NCI-H226 (cell line): ENCODE results near the gene RTN4RL2.
"Not testable (repeated sequence)": the region's sequence is repeated elsewhere in the genome, so short reads cannot be mapped to it uniquely, and the experiment has no call there.

Source experiments
- DNase-seq: peaks from one replicate; pipeline ENCODE4 v3.0.0-alpha.2; 2015

RTN4RL2 gene

GRCh38 chr11:57434640-57435546, 25.4 kb upstream of the RTN4RL2 start:
- peak; percentile 95 for DNase-seq

DNA sequence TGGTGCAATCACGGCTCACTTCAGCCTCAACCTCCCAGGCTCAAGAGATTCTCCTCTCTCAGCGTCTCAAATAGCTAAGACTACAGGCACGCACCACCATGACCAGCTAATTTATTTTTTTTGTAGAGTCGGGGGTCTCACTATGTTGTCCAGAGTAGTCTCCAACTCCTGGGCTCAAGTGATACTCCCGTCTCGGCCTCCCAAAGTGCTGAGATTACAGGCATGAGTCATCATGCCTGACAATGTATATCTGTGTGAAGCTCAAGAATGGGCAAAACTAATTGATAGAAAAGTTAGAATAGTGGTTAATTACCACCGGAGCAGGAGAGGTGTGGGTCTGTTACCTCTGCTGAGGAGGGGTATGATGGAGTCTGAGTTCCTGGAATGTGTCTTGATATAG, 24.3 kb upstream of the RTN4RL2 start:
- DNase-seq, result no peak

DNA sequence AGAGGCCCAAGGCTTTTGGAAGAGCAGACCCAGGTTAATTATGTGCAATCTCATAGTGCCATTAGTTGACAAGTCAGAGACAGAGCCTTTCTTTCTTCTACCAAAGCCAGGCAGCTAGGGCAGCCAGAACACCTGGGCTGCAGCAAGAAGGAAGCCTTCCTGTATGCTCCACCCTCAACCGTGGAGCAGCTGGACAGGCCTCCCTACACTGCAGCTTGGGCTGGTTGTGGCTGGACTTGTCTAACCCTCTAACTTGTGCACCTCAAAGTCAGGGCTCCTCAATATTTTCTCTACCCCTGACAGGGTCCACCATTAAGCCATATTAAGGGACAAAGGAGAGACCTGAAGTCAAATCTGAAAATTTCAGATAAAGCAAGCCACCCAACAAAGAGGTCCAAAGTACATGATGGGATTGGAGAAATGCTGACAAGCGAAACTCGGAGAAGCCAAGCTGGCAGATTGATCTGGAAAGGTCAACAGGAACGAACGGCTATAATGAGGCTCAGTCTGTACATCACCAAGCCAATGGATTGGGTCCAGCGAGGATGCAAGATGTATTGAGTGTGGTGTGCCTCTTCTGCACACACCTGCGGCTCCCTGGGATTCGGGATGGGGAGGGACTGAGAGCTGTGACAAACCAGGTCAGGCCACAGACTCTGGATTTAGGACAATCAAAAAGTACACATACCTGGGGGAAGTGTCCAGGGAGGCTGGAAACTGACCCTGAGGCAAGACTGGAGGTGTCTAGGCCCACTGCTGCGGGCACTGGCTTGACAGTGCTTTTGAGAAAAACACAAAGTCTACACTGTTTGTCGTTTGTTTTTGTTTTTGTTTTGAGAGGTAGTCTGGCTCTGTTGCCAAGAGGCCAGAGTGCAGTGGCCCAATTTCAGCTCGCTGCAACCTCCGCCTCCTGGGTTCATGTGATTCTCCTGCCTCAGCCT, 21.7 kb upstream of the RTN4RL2 start:
- no peak for DNase-seq

GRCh38 chr11:57439786-57440185, 20.5 kb upstream of the RTN4RL2 start:
- no peak for DNase-seq

GRCh38 chr11:57440744-57441414, 19.4 kb upstream of the RTN4RL2 start:
- DNase-seq, result no peak

DNA sequence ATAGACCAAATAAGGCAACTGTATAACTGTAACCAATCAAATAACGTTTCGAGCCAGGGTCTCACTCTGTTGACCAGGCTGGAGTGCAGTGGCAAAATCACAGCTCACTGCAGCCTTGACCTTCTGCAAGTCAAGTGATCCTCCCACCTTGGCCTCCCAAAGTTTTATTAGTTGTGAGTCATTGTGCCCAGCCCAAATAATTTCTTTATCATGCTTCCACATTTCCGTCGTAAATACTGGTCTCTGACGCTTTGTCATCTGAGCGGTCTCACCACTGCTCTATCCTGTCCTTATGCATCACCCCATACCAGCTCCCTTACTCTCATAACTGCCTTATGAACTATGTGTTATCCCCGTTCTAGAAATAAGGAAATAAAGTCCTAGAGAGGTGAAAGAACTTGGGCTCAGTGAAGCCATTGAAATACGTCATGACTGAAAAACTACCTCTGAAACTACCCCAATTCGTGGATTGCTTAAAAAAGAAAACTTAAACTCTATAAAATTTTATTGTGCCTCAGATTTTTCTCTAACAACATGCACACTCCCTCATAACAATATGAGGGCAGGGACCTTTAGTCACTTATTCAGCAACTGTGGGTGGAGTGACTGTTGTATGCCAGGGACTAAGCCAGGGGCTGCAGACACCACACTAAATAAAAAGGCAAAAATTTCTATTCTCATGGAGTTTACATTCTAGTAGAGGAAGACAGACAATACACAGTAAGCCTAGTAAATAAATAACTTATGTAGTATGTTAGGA, 15.8 kb upstream of the RTN4RL2 start:
- DNase-seq, result peak; percentile 56

- not testable (repeated sequence) for DNase-seq
Observed at GRCh38 chr11:57445122-57445394, 15.3 kb upstream of the RTN4RL2 start.

DNA sequence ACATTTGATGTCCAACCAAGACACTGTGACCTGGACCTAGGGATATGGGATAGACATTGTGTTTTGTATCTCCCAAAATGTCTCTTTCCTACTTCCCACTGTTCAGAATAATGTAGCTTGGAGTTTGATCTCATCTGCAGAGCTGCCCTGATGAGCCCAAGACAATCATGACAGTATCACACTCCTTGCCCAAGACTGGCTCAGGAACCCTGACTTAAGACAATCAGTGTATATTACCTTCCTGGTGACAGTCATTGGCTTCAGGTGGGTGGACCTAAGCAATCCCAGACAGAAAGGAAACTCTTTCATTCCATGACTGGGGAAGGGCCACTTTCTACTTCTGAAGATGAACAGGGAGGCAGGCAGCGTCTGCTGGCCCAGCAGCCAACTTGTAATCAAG, 14.3 kb upstream of the RTN4RL2 start:
- no peak for DNase-seq

DNA sequence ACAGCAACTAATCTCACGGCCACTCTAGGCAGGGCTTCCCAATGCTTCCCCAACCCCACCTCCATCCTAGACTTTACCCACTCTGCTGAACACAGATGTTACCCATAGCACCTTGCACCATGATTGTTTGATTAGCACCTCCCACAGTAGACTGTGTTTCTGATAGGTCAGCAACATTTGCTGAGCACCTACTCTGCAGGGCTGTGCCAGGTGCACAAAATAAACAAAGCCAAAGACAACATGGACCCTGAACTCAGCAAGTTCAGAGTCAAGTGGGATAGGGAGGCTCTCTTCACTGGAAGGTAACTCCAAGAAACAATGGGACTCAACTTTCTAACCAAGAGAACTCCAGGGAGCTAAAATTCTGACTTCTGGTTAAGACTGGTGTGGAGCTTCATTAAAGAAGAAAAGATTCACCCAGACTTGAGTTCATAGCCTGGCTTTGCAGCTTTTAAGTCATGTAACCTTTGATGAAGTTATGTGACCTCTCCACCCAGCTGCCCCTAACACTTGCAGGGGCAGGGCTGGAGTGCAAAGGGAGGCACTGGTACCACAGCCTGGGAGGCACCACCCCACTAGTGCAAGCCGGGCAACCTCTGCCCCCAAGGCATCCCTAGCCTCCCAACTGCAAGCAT, 6.7 kb upstream of the RTN4RL2 start:
- DNase-seq, result no peak

DNA sequence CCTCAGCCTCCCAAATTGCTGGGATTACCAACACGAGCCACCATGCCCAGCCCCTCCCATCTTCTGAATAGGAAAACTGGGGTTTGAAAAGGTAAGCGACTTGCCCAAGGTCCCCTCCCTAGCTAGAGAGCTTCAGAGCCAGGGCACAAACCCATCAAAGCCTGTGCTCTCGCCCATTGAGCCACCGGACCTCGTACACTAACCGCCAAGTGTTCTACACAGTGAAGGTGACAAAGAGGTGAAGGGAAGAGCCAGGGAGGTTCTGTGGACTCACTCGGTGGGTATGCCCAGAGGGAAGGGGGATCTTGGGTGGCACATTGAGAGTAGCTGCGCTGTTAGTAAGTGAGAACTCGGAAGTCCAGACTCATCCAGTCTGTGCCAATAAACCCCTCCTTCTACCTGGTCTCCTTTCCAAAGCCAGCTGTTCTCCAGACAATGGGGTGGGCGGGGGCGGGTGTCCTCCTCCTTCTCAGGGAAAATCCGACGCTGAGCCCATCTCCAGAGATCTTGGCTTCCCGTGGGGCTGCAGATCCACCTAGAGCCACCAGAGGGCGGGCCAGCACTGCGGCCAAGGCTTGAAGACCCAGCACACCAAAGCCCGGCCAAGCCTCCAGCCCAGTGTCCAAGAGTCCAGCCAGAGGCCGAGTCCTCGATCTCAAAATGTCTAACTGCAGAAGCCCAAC, 3.2 kb upstream of the RTN4RL2 start:
- peak; percentile 80 for DNase-seq

GRCh38 chr11:57457643-57458023, 2.7 kb upstream of the RTN4RL2 start:
- no peak for DNase-seq

DNA sequence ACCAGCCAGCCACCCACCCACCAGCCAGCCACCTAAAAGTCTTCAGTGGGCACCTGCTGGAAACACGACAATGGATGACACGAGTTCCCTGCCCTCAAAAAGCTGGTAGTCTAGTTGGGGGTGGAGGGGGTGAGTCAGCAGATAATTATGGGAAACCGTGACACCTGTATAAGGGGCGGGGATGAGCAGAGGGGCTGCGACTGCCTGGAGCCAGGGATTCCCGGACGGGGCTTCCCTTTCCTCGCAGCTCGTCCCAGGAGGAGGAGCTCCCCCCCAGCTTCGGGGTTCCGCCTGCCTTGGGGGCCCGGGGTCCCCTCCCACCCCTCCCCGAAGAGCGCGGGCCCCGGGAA, 2.3 kb upstream of the RTN4RL2 start:
- no peak for DNase-seq

DNA sequence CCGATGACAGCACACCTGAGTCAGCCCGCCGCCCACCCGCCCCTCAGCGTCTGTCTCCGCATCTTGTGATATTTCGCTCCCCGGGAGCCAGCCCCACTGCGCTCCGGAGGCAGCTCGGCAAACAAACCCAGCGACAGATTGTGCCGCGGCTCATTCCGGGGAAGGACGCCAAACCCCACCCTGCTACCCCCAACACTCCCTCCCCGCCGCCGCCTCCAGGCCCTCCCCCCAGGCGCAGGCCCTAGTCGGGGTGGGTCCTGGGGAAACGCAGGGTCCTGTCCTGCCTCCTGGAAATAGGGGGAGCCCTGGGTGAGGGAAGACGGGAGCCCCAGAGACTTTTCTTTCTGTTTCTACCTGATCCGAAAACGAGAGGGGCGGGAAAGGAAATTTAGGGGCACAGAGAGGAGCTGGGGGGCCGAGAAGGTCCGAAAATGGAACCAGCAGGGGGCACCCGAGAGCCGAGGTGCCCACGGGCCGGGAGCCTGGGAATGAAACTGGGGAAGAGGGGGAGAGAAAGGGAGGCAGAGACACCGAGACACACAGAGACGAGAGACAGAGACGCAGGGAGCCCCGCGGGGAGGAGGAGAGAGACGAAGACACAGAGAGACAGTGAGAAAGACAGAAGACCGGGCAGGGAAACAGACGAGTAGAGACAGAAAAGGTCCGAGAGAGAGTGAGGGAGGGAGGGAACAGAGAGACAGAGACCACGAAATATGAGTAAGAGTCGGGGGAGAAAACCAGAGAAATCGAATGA, 1.7 kb upstream of the RTN4RL2 start:
- DNase-seq, result peak; percentile 36

DNA sequence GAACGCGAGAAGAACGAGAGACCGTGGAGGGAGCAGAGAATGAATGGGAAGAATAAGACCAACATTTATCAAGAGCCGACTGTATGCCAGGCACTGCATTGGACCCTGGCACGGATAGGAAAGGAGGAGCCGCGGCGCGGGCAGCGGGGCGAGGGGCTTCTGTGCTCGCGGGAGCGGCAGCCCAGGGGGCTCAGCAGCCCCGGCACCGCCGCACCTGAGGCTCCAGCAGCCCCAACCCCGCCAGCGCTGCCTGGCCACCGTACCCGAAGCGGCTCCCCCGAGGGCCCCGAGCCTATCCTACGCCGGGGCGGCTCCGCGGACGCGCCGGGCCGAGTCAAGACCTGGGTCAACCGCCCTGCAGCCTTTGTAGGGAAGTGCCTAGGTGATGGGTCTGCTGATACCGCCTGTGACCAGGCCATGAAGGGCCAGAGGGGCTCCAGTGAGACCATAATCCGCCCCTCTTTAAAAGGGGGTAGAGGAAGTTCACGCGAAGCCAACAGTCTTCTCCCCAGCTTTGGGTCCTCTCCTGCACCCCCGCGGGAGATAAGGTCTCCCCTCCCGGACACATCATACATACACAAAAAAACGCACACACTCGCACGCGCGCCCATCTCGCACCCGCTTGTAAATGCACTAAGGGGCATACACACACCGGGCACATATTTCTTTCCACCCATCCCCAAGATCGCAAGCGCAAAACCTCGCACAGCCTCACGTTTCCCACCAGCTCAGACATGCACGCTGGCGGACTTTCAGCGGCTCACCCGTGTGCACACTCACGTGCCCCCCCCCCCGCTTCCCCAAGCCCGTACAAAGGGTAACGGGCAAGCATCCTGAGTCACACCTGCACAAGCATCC, 935 bp upstream of the RTN4RL2 start:
- DNase-seq, result no peak

DNA sequence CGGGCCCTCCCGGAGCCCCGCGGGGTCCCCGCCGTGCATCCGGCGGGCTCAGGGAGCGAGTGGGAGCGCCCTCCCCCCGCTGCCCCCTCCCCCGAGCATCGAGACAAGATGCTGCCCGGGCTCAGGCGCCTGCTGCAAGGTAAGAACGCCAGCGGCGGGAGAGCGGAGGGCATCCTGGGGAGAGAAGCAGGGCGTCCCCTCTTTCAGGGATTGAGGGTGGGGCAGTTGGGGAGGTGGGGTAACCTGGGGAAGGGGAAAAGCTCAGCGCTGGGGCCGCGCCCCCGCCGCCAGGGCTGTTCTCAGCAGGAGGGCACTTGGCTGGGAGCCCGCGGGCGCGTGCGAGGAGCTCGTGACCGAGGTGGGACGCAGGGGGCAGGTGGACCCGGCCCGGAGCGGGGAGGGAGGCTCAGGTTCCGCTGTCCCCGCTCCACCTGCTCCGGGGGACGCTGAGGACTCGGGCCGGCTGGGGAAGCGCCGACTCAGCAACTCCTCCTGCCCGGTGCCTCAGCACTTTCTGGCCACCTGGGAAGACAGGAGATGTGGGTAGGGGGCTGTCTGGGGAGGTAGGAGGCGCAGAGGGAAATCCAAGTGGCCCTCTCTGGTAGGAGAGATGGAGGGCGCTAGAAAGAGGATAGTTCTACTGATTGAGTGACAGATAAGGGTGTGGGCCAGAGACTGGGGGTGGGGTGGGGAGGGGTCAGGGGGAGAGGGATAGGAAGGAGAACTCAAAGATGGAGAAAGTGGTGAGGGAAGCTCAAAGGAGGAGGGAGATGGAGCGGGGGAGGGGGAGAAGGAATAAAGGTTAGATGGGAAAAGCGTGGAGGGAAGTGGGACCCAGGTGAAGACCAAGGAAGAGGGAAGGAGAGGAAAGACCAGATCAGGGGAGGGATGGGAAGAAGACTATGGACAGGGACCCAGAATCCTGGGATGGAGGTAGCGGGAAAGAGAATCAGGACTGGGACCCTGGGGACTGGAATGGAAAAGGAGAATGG, 726 bp downstream of the RTN4RL2 start:
- DNase-seq, result no peak

DNA sequence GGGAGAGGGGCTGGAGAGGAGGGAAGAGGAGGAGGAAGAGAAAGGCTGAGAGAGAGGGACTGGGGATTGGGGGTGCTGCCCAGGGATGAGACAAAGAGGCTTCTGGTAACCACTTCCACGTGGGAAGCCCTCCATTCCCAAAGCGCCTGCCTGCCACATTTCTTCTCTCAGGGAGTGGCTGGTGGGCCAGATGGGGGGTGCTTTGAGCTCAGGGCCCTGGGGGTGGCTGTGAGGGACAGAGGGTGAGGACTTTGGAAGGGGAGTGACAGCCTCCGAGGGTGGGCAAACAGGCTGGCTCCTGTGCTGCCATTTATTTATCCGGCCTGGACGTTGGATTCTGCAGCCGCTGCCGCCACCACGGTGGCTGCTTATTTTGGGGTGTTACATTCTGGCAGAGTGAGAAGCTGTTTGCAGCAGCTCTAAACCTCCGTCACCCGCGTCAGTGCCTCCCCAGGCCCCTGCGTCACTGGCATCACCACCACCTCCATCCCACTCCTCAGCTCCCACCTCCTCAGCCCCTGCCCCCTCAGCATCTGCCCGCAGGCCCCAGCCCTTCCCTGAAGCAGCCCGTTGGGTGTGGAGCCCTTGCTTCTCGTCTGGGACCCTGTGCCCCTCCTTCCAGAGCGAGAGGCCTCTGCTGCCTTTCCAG, 1.6 kb downstream of the RTN4RL2 start:
- DNase-seq, result no peak

GRCh38 chr11:57462597-57462996, 2.3 kb downstream of the RTN4RL2 start:
- DNase-seq, result no peak
